H1 (cell line): ENCODE measurements around the gene GSTA3. TPM values are rescaled to one million over a fixed set of nuclear protein-coding genes. Genes with fewer than 3 reads are reported as not detected.

Experiments
- CTCF ChIA-PET: fragments of 300-600 bp; sonication (Branson Sonifier 250); formaldehyde crosslinking; loops from one replicate; lab custom pipeline; 2021; ENCODE audit not compliant: partially characterized antibody; lab: Charles Lee
- POLR2A ChIA-PET: fragments of 300-600 bp; sonication (Branson Sonifier 250); formaldehyde crosslinking; loops from one replicate; lab custom pipeline; 2021; ENCODE audit warnings: inconsistent platforms; ENCODE audit not compliant: partially characterized antibody; lab: Charles Lee
- DNase-seq, 2 experiments: peaks; one replicate each; pipeline versions ENCODE4 v3.0.0 to v3.0.0-alpha.2; 2010 to 2022; ENCODE audit warnings: low spot score in 2 of 2, low read depth in 1 of 2, mixed read lengths in 1 of 2
- FAIRE-seq: peaks from 2 replicates; lab custom pipeline; 2011; peaks lifted over from hg19 to GRCh38; lab: Jason Lieb, UNC
- H2AFZ ChIP-seq: 2 replicates; pipeline ENCODE4 v1.8.1; 2012; ENCODE audit warnings: low read length, inconsistent platforms
- H2AK5ac ChIP-seq: 2 replicates; pipeline ENCODE4 v1.6.1; 2013; ENCODE audit warnings: low read depth, low read length
- H2BK120ac ChIP-seq: replicated peaks from 2 replicates; pipeline ENCODE3; 2013; ENCODE audit warnings: low read depth, low read length, inconsistent platforms
- H2BK12ac ChIP-seq: 2 replicates; pipeline ENCODE4 v1.6.1; 2013; ENCODE audit warnings: low read depth, low read length
- H2BK15ac ChIP-seq: 2 replicates; pipeline ENCODE4 v1.6.1; 2013; ENCODE audit warnings: low read length
- H2BK20ac ChIP-seq: 2 replicates; pipeline ENCODE4 v1.6.1; 2013; ENCODE audit warnings: low read length
- H2BK5ac ChIP-seq: 2 replicates; pipeline ENCODE4 v1.6.1; 2013; ENCODE audit warnings: low read depth, low read length
- H3K14ac ChIP-seq: 2 replicates; pipeline ENCODE4 v1.6.1; 2013; ENCODE audit warnings: inconsistent platforms; ENCODE audit not compliant: insufficient read length
- H3K18ac ChIP-seq: 2 replicates; pipeline ENCODE4 v1.6.1; 2013; ENCODE audit warnings: low read length; ENCODE audit errors: extremely low read depth
- H3K23ac ChIP-seq: 2 replicates; pipeline ENCODE4 v1.6.1; 2013; ENCODE audit warnings: inconsistent platforms; ENCODE audit not compliant: insufficient read length
- H3K23me2 ChIP-seq: 2 replicates; pipeline ENCODE4 v1.6.1; 2013; ENCODE audit warnings: low read depth, low read length
- H3K27ac ChIP-seq: 2 replicates; pipeline ENCODE4 v1.6.1; 2011; ENCODE audit warnings: low read depth, low read length, inconsistent platforms
- H3K27me3 ChIP-seq, 4 experiments: replicated peaks in 1 of 4; 1 replicate in 1 of 4; 2 replicates in 3 of 4; pipeline versions ENCODE4 v1.6.1 to v1.8.1; 2011 to 2013; ENCODE audit warnings: low read length in 3 of 4, mild to moderate bottlenecking in 3 of 4, inconsistent platforms in 2 of 4, mixed read lengths in 2 of 4, moderate library complexity in 1 of 4; ENCODE audit not compliant: control insufficient read depth in 3 of 4, insufficient read depth in 3 of 4; ENCODE audit errors: extremely low read depth in 1 of 4
- H3K36me3 ChIP-seq, 4 experiments: 2 replicates each; pipeline versions ENCODE4 v1.6.1 to v1.8.1; 2011 to 2013; ENCODE audit warnings: mild to moderate bottlenecking in 4 of 4, low read length in 3 of 4, moderate library complexity in 2 of 4, control low read depth in 1 of 4, inconsistent platforms in 1 of 4; ENCODE audit not compliant: insufficient read depth in 4 of 4, control insufficient read depth in 2 of 4
- H3K4ac ChIP-seq: replicated peaks from 2 replicates; pipeline ENCODE3; 2013; ENCODE audit warnings: low read length, low read depth, mixed read lengths, inconsistent platforms; ENCODE audit not compliant: insufficient read length
- H3K4me1 ChIP-seq, 4 experiments: replicated peaks in 1 of 4; 1 replicate in 1 of 4; 2 replicates in 3 of 4; pipeline versions ENCODE4 v1.6.1 to v1.8.1; 2011 to 2013; ENCODE audit warnings: low read length in 3 of 4, inconsistent platforms in 2 of 4, mixed read lengths in 1 of 4; ENCODE audit not compliant: insufficient read depth in 4 of 4, control insufficient read depth in 3 of 4
- H3K4me2 ChIP-seq, 2 experiments: 2 replicates each; pipeline versions ENCODE4 v1.6.1 to v1.8.1; 2011 to 2013; ENCODE audit warnings: low read depth in 2 of 2, low read length in 2 of 2, control low read depth in 1 of 2, inconsistent platforms in 1 of 2, mild to moderate bottlenecking in 1 of 2; ENCODE audit not compliant: insufficient read depth in 1 of 2
- H3K4me3 ChIP-seq, 4 experiments: fragments of 200-600, 300-600 bp in 1 of 4; sonication (generic), shearing (Covaris generic), sonication (Bioruptor Twin) in 1 of 4; 2 replicates each; pipeline versions ENCODE4 v1.5.1 to v1.8.1; 2011 to 2016; ENCODE audit warnings: low read length in 4 of 4, low read depth in 3 of 4, control low read depth in 2 of 4, inconsistent platforms in 2 of 4, mild to moderate bottlenecking in 2 of 4, mixed read lengths in 1 of 4, moderate library complexity in 1 of 4; ENCODE audit not compliant: insufficient read depth in 2 of 4; ENCODE audit errors: extremely low read depth in 1 of 4
- H3K56ac ChIP-seq: replicated peaks from 2 replicates; pipeline ENCODE3; 2013; ENCODE audit warnings: low read depth, mild to moderate bottlenecking, mixed read lengths, low read length, inconsistent platforms; ENCODE audit not compliant: insufficient read length
- H3K79me1 ChIP-seq: 2 replicates; pipeline ENCODE4 v1.6.1; 2013; ENCODE audit warnings: low read depth, low read length, control low read depth
- H3K79me2 ChIP-seq, 2 experiments: 2 replicates each; pipeline versions ENCODE4 v1.6.1 to v1.8.1; 2012 to 2013; ENCODE audit warnings: low read length in 2 of 2, mild to moderate bottlenecking in 2 of 2, inconsistent platforms in 1 of 2; ENCODE audit not compliant: insufficient read depth in 2 of 2, control insufficient read depth in 1 of 2
- H3K9ac ChIP-seq, 4 experiments: replicated peaks in 1 of 4; 1 replicate in 1 of 4; 2 replicates in 3 of 4; pipeline versions ENCODE4 v1.6.1 to v1.8.1; 2011 to 2013; ENCODE audit warnings: low read depth in 3 of 4, low read length in 3 of 4, control low read depth in 2 of 4, mild to moderate bottlenecking in 2 of 4, moderate library complexity in 2 of 4, inconsistent platforms in 1 of 4; ENCODE audit errors: extremely low read depth in 1 of 4
- H3K9me3 ChIP-seq, 2 experiments: 2 replicates each; pipeline versions ENCODE4 v1.6.1 to v1.8.1; 2012 to 2013; ENCODE audit warnings: mild to moderate bottlenecking in 2 of 2, moderate library complexity in 2 of 2, control low read depth in 1 of 2, inconsistent platforms in 1 of 2, low read depth in 1 of 2, low read length in 1 of 2, mixed read lengths in 1 of 2; ENCODE audit not compliant: insufficient read depth in 2 of 2
- H4K20me1 ChIP-seq, 2 experiments: replicated peaks in 1 of 2; 2 replicates each; pipeline versions ENCODE3 to v1.8.1; 2011 to 2013; ENCODE audit warnings: inconsistent platforms in 2 of 2, low read length in 2 of 2, mild to moderate bottlenecking in 1 of 2; ENCODE audit not compliant: insufficient read depth in 2 of 2, control insufficient read depth in 1 of 2
- H4K5ac ChIP-seq: 2 replicates; pipeline ENCODE4 v1.6.1; 2013; ENCODE audit warnings: low read length, low read depth, mixed read lengths, inconsistent platforms; ENCODE audit not compliant: insufficient read length
- H4K8ac ChIP-seq: 2 replicates; pipeline ENCODE4 v1.8.0; 2013; ENCODE audit warnings: mild to moderate bottlenecking, moderate library complexity, low read length, inconsistent platforms; ENCODE audit not compliant: insufficient read depth; ENCODE audit errors: extremely low read depth
- H4K91ac ChIP-seq: replicated peaks from 2 replicates; pipeline ENCODE3; 2013; ENCODE audit warnings: low read length, mixed read lengths, inconsistent platforms; ENCODE audit not compliant: insufficient read length
- EZH2 ChIP-seq: fragments of 200-600 bp; sonication (generic); IDR thresholded peaks from 2 replicates; pipeline ENCODE4 v1.7.1; 2012; ENCODE audit warnings: low read depth, mild to moderate bottlenecking, moderate library complexity, low read length, inconsistent platforms; ENCODE audit not compliant: severe bottlenecking
- GTF2F1 ChIP-seq: IDR thresholded peaks from 2 replicates; pipeline ENCODE4 v1.6.1; 2012; ENCODE audit warnings: low read depth, low read length, improper control_type of control experiment, borderline replicate concordance
- NANOG ChIP-seq: IDR thresholded peaks from 2 replicates; pipeline ENCODE4 v1.6.1; 2011; ENCODE audit warnings: low read length, low read depth, mild to moderate bottlenecking, inconsistent platforms; ENCODE audit not compliant: insufficient read depth, poor library complexity, severe bottlenecking
- POU5F1 ChIP-seq: IDR thresholded peaks from 2 replicates; pipeline ENCODE4 v1.6.1; 2011; ENCODE audit warnings: low read depth, mild to moderate bottlenecking, low read length, moderate library complexity
- RNF2 ChIP-seq: fragments of 200-900, 300-1000 bp; sonication (generic); IDR thresholded peaks from 2 replicates; pipeline ENCODE4 v1.7.1; 2016; ENCODE audit warnings: borderline replicate concordance, low read depth, mild to moderate bottlenecking, antibody characterized with exemption, low read length; ENCODE audit not compliant: poor library complexity, severe bottlenecking; ENCODE audit errors: missing control alignments
- RXRA ChIP-seq: IDR thresholded peaks from 2 replicates; pipeline ENCODE4 v1.6.1; 2011; ENCODE audit warnings: low read depth, mild to moderate bottlenecking, low read length, moderate library complexity; ENCODE audit not compliant: insufficient read depth
- SP1 ChIP-seq: IDR thresholded peaks from 2 replicates; pipeline ENCODE4 v1.6.1; 2011; ENCODE audit warnings: low read depth, low read length
- SRF ChIP-seq: IDR thresholded peaks from 2 replicates; pipeline ENCODE4 v1.6.1; 2011; ENCODE audit warnings: mild to moderate bottlenecking, low read depth, low read length, moderate library complexity
- TAF1 ChIP-seq: IDR thresholded peaks from 2 replicates; pipeline ENCODE4 v1.6.1; 2011; ENCODE audit warnings: mild to moderate bottlenecking, low read depth, low read length
- TCF12 ChIP-seq: IDR thresholded peaks from 2 replicates; pipeline ENCODE4 v1.6.1; 2011; ENCODE audit warnings: low read depth, mild to moderate bottlenecking, low read length
- WGBS, 2 experiments: shearing (Covaris generic) in 1 of 2; methylation state at CpG; one replicate each; pipeline versions ENCODE4 v1.1.6 to v1.1.7; 2013 to 2015; ENCODE audit warnings: low lambda C conversion rate in 2 of 2, mixed read lengths in 2 of 2, inconsistent platforms in 1 of 2, low coverage in 1 of 2, missing lambda C conversion rate in 1 of 2; ENCODE audit not compliant: insufficient replicate concordance in 2 of 2, insufficient coverage in 1 of 2, insufficient read length in 1 of 2; ENCODE audit errors: extremely low coverage in 1 of 2, missing lambda C conversion rate in 1 of 2; 5-methylcytosine and 5-hydroxymethylcytosine counted together
- polyA plus RNA-seq, 7 experiments: library from polyadenylated mRNA; depleted of rRNA in 3 of 7; stranded (reverse) in 5 of 7; unstranded in 2 of 7; fragments of >200 nt in 5 of 7; fragments of 200-250 nt in 2 of 7; gene quantifications; 1 replicate in 5 of 7; 2 replicates in 1 of 7; 4 replicates in 1 of 7; pipeline versions ENCODE4 v1.2.1 to v1.2.3, GENCODE V29; 2011 to 2013; ENCODE audit warnings: missing spikeins in 2 of 7, mixed read lengths in 2 of 7
- total RNA-seq: library from RNA; stranded (reverse); fragmentation: NEBNext Ultra II Directional; extraction: Animal tissue kit (Norgen Biotek cat#: 25700); gene quantifications from 2 replicates; pipeline ENCODE4 v1.2.1, GENCODE V29; 2021
- TF ChIP-seq, protein P1 (sequence below): IDR thresholded peaks from 2 replicates; pipeline ENCODE4 v1.6.1; 2012; ENCODE audit warnings: inconsistent platforms

Gene GSTA3
- total and polyA plus RNA-seq, 2 of the 8 experiments (the other 6 are each of a cell fraction or from before 2014, with no cell fraction given): not detected

DNA sequence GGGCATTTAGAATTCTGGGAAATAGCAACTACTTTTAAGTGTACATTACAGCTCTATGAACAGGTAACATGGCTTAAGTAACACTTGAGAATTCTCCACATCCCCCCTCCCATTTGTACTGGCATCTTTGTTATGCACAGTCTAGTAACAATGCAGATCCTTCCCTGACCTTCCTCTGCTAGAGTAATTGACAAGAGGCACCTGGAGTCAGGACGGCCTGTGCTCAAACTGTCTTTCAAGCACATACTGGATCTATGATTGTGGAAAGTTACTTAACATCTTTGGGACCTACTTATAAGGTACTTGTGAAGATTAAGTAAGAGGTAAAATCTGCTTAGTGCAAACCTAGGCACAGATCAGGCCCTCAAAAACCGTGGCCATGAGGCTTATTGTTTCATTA is 21.9 kb upstream of the GSTA3 start:
- Histone ChIP-seq H3K23me2 (no peaks in the 10 kb centered on the region), H2AK5ac (no peak overlapping the region), H3K9ac (no peak overlapping the region), H3K27ac (no peak overlapping the region), H3K14ac (no peak overlapping the region), H2BK15ac (no peak overlapping the region), H2BK120ac (no peak overlapping the region), H4K8ac (no peak overlapping the region), H3K4me3 (no peak overlapping the region), H3K36me3 (no peaks in the 10 kb centered on the region), H3K4me2 (peak overlapping the region in 1 of 2 experiments; percentile 45; a peak in 1 of 4 replicates), H3K56ac (no peak overlapping the region), H4K91ac (no peak overlapping the region), H3K9me3 (no peaks in the 10 kb centered on the region), H2BK5ac (no peak overlapping the region), H2AFZ (0 out of 2 replicates have a peak overlapping the region, but pooled peaks have one; percentile 69), H3K79me2 (no peaks in the 10 kb centered on the region), H3K4ac (no peak overlapping the region), H3K27me3 (no peaks in the 10 kb centered on the region), H4K5ac (no peak overlapping the region), H4K20me1 (no peaks in the 10 kb centered on the region), H3K4me1 (peaks cover 0 to 2% (median under 1%) of the 10 kb centered on the region in 4 experiments; a peak in 2 of 7 replicates), H3K23ac (no peak overlapping the region), H2BK12ac (no peak overlapping the region), H3K79me1 (no peaks in the 10 kb centered on the region), H3K18ac (no peak overlapping the region; the same call in 1 of the 2 replicates), H2BK20ac (no peak overlapping the region)
- no peak for DNase-seq
- ChIA-PET CTCF (no interaction called here), POLR2A (no interaction called here)
- peak; percentile 73 for FAIRE-seq
- 62% methylated on average over 2 of the region's 2 CpGs; no CpG with 5 or more reads in 1 of the 2 experiments for WGBS, 2 experiments
- no peak for TF ChIP-seq NANOG
- 0 out of 2 replicates have a peak, but pooled peaks have one; percentile 63 for TF ChIP-seq TCF12
- TF ChIP-seq TAF1: no peak
- TF ChIP-seq SRF: no peak
- TF ChIP-seq EZH2: no peak
- TF ChIP-seq, protein P1, sequence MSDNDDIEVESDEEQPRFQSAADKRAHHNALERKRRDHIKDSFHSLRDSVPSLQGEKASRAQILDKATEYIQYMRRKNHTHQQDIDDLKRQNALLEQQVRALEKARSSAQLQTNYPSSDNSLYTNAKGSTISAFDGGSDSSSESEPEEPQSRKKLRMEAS: 0 out of 2 replicates have a peak, but pooled peaks have one; percentile 9
- no peak for TF ChIP-seq RNF2
- 0 out of 2 replicates have a peak, but pooled peaks have one; percentile 17 for TF ChIP-seq SP1
- TF ChIP-seq GTF2F1: no peak
- no peak for TF ChIP-seq RXRA
- peak; percentile 93 for TF ChIP-seq POU5F1
